Measurements from ENCODE around the gene INSL3. TPM values are rescaled to one million over a fixed set of nuclear protein-coding genes. Genes with fewer than 3 reads are reported as not detected.

Gene INSL3
- total and polyA plus RNA-seq, 2 of the 13 experiments (the other 11 are each of a cell fraction or from before 2014, with no cell fraction given), result 0.30 TPM; not detected in 1

- TF ChIP-seq NFRKB (IDR thresholded peaks at IDR 0.05) (no peak), POLR2AphosphoS2 (IDR thresholded peaks at IDR 0.05; ENCODE audit: low read depth, low read length) (no peak), ZGPAT (CRISPR knock-in tag; IDR thresholded peaks at IDR 0.05) (no peak), FIP1L1 (IDR thresholded peaks at IDR 0.05; ENCODE audit: borderline replicate concordance, insufficient read depth, low read depth, low read length) (no peak), SRSF1 (optimal IDR thresholded peaks at IDR 0.05; ENCODE audit: low read depth, low read length) (no peak), ZSCAN31 (CRISPR knock-in tag; IDR thresholded peaks at IDR 0.05; ENCODE audit: low read depth) (no peak), ZXDC (CRISPR knock-in tag; IDR thresholded peaks at IDR 0.05) (no peak), ZNF503 (CRISPR knock-in tag; IDR thresholded peaks at IDR 0.05) (no peak), AKNA (CRISPR knock-in tag; IDR thresholded peaks at IDR 0.05; ENCODE audit: borderline replicate concordance) (no peak), ZNF776 (CRISPR knock-in tag; IDR thresholded peaks at IDR 0.05) (no peak), ZZZ3 (CRISPR knock-in tag; IDR thresholded peaks at IDR 0.05; ENCODE audit: borderline replicate concordance) (no peak), ZBTB37 (CRISPR knock-in tag; IDR thresholded peaks at IDR 0.05) (no peak), MYC (CRISPR knock-in tag; IDR thresholded peaks at IDR 0.05; ENCODE audit: borderline replicate concordance) (no peak), ZBTB10 (CRISPR knock-in tag; IDR thresholded peaks at IDR 0.05; ENCODE audit: borderline replicate concordance) (no peak)
These were observed 50.7 kb downstream of the INSL3 start (continued) for GRCh38 chr19:17770613-17771012.
